HEK293 (cell line): Measurements from ENCODE around the gene PTPRG.

ENCODE experiments used
- CTCF ChIA-PET: fragments of 350-600 bp; formaldehyde crosslinking; extraction: SDS; loops from one replicate; lab custom pipeline; 2021; ENCODE audit warnings: antibody characterized with exemption; lab: Yijun Ruan, JAX
- POLR2A ChIA-PET: fragments of 300-600 bp; formaldehyde crosslinking; extraction: SDS; loops from one replicate; lab custom pipeline; 2020; ENCODE audit warnings: antibody characterized with exemption, inconsistent platforms; lab: Yijun Ruan, JAX
- H3K27ac ChIP-seq: fragments of 200-500 bp; sonication (Bioruptor generic); 2 replicates; pipeline ENCODE4 v1.5.1; 2014; ENCODE audit warnings: low read depth, low read length, control low read depth, inconsistent platforms; ENCODE audit errors: extremely low read depth
- H3K36me3 ChIP-seq, 2 experiments: fragments of 200-500 bp in 1 of 2; sonication (Bioruptor generic) in 1 of 2; 1 replicate in 1 of 2; 2 replicates in 1 of 2; pipeline ENCODE4 v1.5.1; 2014 to 2017; ENCODE audit warnings: inconsistent platforms in 2 of 2, low read length in 2 of 2; ENCODE audit not compliant: control insufficient read depth in 2 of 2, insufficient read depth in 1 of 2
- H3K4me1 ChIP-seq: fragments of 200-500 bp; sonication (Bioruptor generic); 2 replicates; pipeline ENCODE4 v1.5.1; 2014; ENCODE audit warnings: mild to moderate bottlenecking, low read length, inconsistent platforms; ENCODE audit not compliant: control insufficient read depth, insufficient read depth
- H3K4me3 ChIP-seq: 2 replicates; pipeline ENCODE4 v1.5.1; 2011; ENCODE audit warnings: low read depth, mild to moderate bottlenecking, control low read depth, low read length, moderate library complexity
- H3K9me3 ChIP-seq: fragments of 200-500 bp; sonication (Bioruptor generic); 2 replicates; pipeline ENCODE4 v1.5.1; 2014; ENCODE audit warnings: low read depth, low read length, inconsistent platforms; ENCODE audit not compliant: control insufficient read depth, insufficient read depth
- AEBP2 ChIP-seq: fragments of 450-650 bp; formaldehyde crosslinking; IDR thresholded peaks from 2 replicates; pipeline ENCODE4 v1.5.1; 2016; ENCODE audit warnings: missing biosample characterization, missing genetic modification characterization, borderline replicate concordance
- HOXA7 ChIP-seq: sonication (generic); formaldehyde crosslinking; IDR thresholded peaks from 2 replicates; pipeline ENCODE4 v1.8.1; 2022; ENCODE audit warnings: missing genetic modification reagents, borderline replicate concordance
- KLF9 ChIP-seq: fragments of 450-650 bp; formaldehyde crosslinking; IDR thresholded peaks from 2 replicates; pipeline ENCODE4 v1.5.1; 2016; ENCODE audit warnings: missing biosample characterization, missing genetic modification characterization, low read depth
- MZF1 ChIP-seq: fragments of 450-650 bp; formaldehyde crosslinking; IDR thresholded peaks from 2 replicates; pipeline ENCODE4 v1.5.1; 2017; ENCODE audit warnings: missing biosample characterization, missing genetic modification characterization, borderline replicate concordance
- PRDM6 ChIP-seq: fragments of 450-650 bp; formaldehyde crosslinking; IDR thresholded peaks from 2 replicates; pipeline ENCODE4 v1.5.1; 2017; ENCODE audit warnings: missing biosample characterization, missing genetic modification characterization
- ZBTB1 ChIP-seq: fragments of 450-650 bp; formaldehyde crosslinking; IDR thresholded peaks from 2 replicates; pipeline ENCODE4 v1.5.1; 2016; ENCODE audit warnings: missing biosample characterization, missing genetic modification characterization
- ZBTB48 ChIP-seq: fragments of 450-650 bp; formaldehyde crosslinking; IDR thresholded peaks from 2 replicates; pipeline ENCODE4 v1.5.1; 2016; ENCODE audit warnings: missing biosample characterization, missing genetic modification characterization
- ZBTB49 ChIP-seq: fragments of 450-650 bp; formaldehyde crosslinking; IDR thresholded peaks from 2 replicates; pipeline ENCODE4 v1.5.1; 2016; ENCODE audit warnings: missing biosample characterization, missing genetic modification characterization, low read depth
- ZNF133 ChIP-seq: fragments of 450-650 bp; formaldehyde crosslinking; IDR thresholded peaks from 2 replicates; pipeline ENCODE4 v1.5.1; 2016; ENCODE audit warnings: missing biosample characterization, missing genetic modification characterization
- ZNF146 ChIP-seq: fragments of 450-650 bp; formaldehyde crosslinking; IDR thresholded peaks from 2 replicates; pipeline ENCODE4 v1.5.1; 2016; ENCODE audit warnings: missing biosample characterization, missing genetic modification characterization
- ZNF248 ChIP-seq: fragments of 450-650 bp; formaldehyde crosslinking; IDR thresholded peaks from 2 replicates; pipeline ENCODE4 v1.5.1; 2017; ENCODE audit warnings: missing biosample characterization, missing genetic modification characterization
- ZNF292 ChIP-seq: fragments of 450-650 bp; formaldehyde crosslinking; IDR thresholded peaks from 2 replicates; pipeline ENCODE4 v1.5.1; 2016; ENCODE audit warnings: low read depth, missing biosample characterization, missing genetic modification characterization, borderline replicate concordance
- ZNF324 ChIP-seq: fragments of 450-650 bp; formaldehyde crosslinking; IDR thresholded peaks from 2 replicates; pipeline ENCODE4 v1.5.1; 2016; ENCODE audit warnings: missing biosample characterization, missing genetic modification characterization
- ZNF433 ChIP-seq: fragments of 450-650 bp; formaldehyde crosslinking; IDR thresholded peaks from 2 replicates; pipeline ENCODE4 v1.5.1; 2016; ENCODE audit warnings: missing biosample characterization, missing genetic modification characterization, low read depth
- ZNF510 ChIP-seq: fragments of 450-650 bp; formaldehyde crosslinking; IDR thresholded peaks from 2 replicates; pipeline ENCODE4 v1.5.1; 2018; ENCODE audit warnings: mild to moderate bottlenecking, missing genetic modification characterization, missing biosample characterization; ENCODE audit not compliant: insufficient replicate concordance
- ZNF544 ChIP-seq: fragments of 450-650 bp; formaldehyde crosslinking; IDR thresholded peaks from 2 replicates; pipeline ENCODE4 v1.5.0; 2017; ENCODE audit warnings: missing biosample characterization, missing genetic modification characterization
- ZNF548 ChIP-seq: fragments of 450-650 bp; formaldehyde crosslinking; IDR thresholded peaks from 2 replicates; pipeline ENCODE4 v1.5.1; 2016; ENCODE audit warnings: missing biosample characterization, missing genetic modification characterization
- ZNF585B ChIP-seq: fragments of 450-650 bp; formaldehyde crosslinking; IDR thresholded peaks from 2 replicates; pipeline ENCODE4 v1.5.1; 2016; ENCODE audit warnings: missing biosample characterization, missing genetic modification characterization
- ZNF610 ChIP-seq: fragments of 450-650 bp; formaldehyde crosslinking; IDR thresholded peaks from 2 replicates; pipeline ENCODE4 v1.5.1; 2016; ENCODE audit warnings: missing biosample characterization, missing genetic modification characterization, borderline replicate concordance
- ZNF621 ChIP-seq: fragments of 450-650 bp; formaldehyde crosslinking; IDR thresholded peaks from 2 replicates; pipeline ENCODE4 v1.5.1; 2017; ENCODE audit warnings: missing biosample characterization, missing genetic modification characterization
- ZNF707 ChIP-seq: fragments of 450-650 bp; formaldehyde crosslinking; IDR thresholded peaks from 2 replicates; pipeline ENCODE4 v1.5.1; 2016; ENCODE audit warnings: missing biosample characterization, missing genetic modification characterization
- ZNF791 ChIP-seq: fragments of 450-650 bp; formaldehyde crosslinking; IDR thresholded peaks from 2 replicates; pipeline ENCODE4 v1.5.1; 2016; ENCODE audit warnings: missing biosample characterization, missing genetic modification characterization
- ZSCAN16 ChIP-seq: fragments of 450-650 bp; formaldehyde crosslinking; IDR thresholded peaks from 2 replicates; pipeline ENCODE4 v1.5.1; 2016; ENCODE audit warnings: missing biosample characterization, missing genetic modification characterization

PTPRG gene

GRCh38 chr3:61666615-61667330, 105.4 kb downstream of the PTPRG start:
- no peaks in the 10 kb centered on the region for H3K9me3 ChIP-seq
- no peak overlapping the region for H3K4me3 ChIP-seq
- POLR2A ChIA-PET: no interaction called here
- H3K36me3 ChIP-seq: no peaks in the 10 kb centered on the region
- H3K4me1 ChIP-seq: peaks cover 20% of the 10 kb centered on the region
- no peak overlapping the region for H3K27ac ChIP-seq
- TF ChIP-seq PRDM6 (tag by site-specific recombination) (peak; percentile 25; the same call in 1 of the 2 replicates), ZBTB1 (no peak)
- TF ChIP-seq, all 188 proteins: peak for 1
- CTCF ChIA-PET: interaction anchor here (0.5 kb wide), 1 partner anchor 252 kb away, joined by 3 read pairs; no protein-coding TSS in a partner anchor

- H3K9me3 ChIP-seq: no peaks in the 10 kb centered on the region
- H3K4me1 ChIP-seq: peaks cover 20% of the 10 kb centered on the region
- no peak for TF ChIP-seq ZNF544 (tag by site-specific recombination)
- TF ChIP-seq ZNF548 (tag by site-specific recombination): no peak
- TF ChIP-seq ZNF621 (tag by site-specific recombination): no peak
- TF ChIP-seq AEBP2 (tag by site-specific recombination): no peak
- no peak for TF ChIP-seq ZNF324 (tag by site-specific recombination)
- no peak for TF ChIP-seq KLF9 (tag by site-specific recombination)
- TF ChIP-seq, all 188 proteins: peak for 0
- ChIA-PET POLR2A (no interaction called here), CTCF (no interaction called here)
- H3K27ac ChIP-seq: no peak overlapping the region
- no peak overlapping the region for H3K4me3 ChIP-seq
- no peaks in the 10 kb centered on the region for H3K36me3 ChIP-seq
These were observed 106.0 kb downstream of the PTPRG start for GRCh38 chr3:61667383-61667782.

GRCh38 chr3:61667814-61668213, 106.4 kb downstream of the PTPRG start:
- peaks cover 20% of the 10 kb centered on the region for H3K4me1 ChIP-seq
- ChIA-PET POLR2A (no interaction called here), CTCF (no interaction called here)
- H3K36me3 ChIP-seq: no peaks in the 10 kb centered on the region
- no peaks in the 10 kb centered on the region for H3K9me3 ChIP-seq
- H3K4me3 ChIP-seq: no peak overlapping the region
- no peak overlapping the region for H3K27ac ChIP-seq
- TF ChIP-seq ZNF585B (tag by site-specific recombination): no peak
- no peak for TF ChIP-seq ZNF146 (tag by site-specific recombination)
- TF ChIP-seq MZF1 (tag by site-specific recombination): no peak
- TF ChIP-seq ZBTB48 (tag by site-specific recombination): no peak
- no peak for TF ChIP-seq ZNF292
- no peak for TF ChIP-seq ZNF433 (tag by site-specific recombination)
- TF ChIP-seq HOXA7 (CRISPR knock-in tag): no peak
- TF ChIP-seq ZNF133: no peak
- TF ChIP-seq ZSCAN16 (tag by site-specific recombination): no peak
- no peak for TF ChIP-seq ZNF610 (tag by site-specific recombination)
- TF ChIP-seq ZNF707 (tag by site-specific recombination): no peak
- no peak for TF ChIP-seq ZNF791 (tag by site-specific recombination)
- no peak for TF ChIP-seq ZNF510 (tag by site-specific recombination)
- no peak for TF ChIP-seq ZBTB49 (tag by site-specific recombination)
- TF ChIP-seq ZNF248 (tag by site-specific recombination): no peak
